Panc1 (cell line): ENCODE measurements around the gene ZNF710. TPM values are rescaled to one million over a fixed set of nuclear protein-coding genes. Genes with fewer than 3 reads are reported as not detected.
A peak's percentile ranks its signal among the peaks of the same experiment; 100 is the strongest.

Experiments
- ATAC-seq: fragments of 200-7000 bp; cut with Tn5 transposase; 2 replicates; pipeline ENCODE4 v1.9.1; 2020; ENCODE audit warnings: mild to moderate bottlenecking, moderate library complexity
- BruUV-seq: library from RNA; stranded (reverse); fragments of 400-500 nt; replicated peaks from 2 replicates; lab custom pipeline; 2021; lab: Mats Ljungman, UMichigan
- CTCF ChIA-PET: fragments of 300-600 bp; sonication (Branson Sonifier 250); formaldehyde crosslinking; loops from one replicate; lab custom pipeline; 2022; ENCODE audit warnings: antibody characterized with exemption; lab: Charles Lee
- POLR2A ChIA-PET: fragments of 300-600 bp; sonication (Branson Sonifier 250); formaldehyde crosslinking; loops from one replicate; lab custom pipeline; 2022; ENCODE audit warnings: antibody characterized with exemption; lab: Charles Lee
- DNase-seq: peaks from one replicate; pipeline ENCODE4 v3.0.0-alpha.2; 2010; ENCODE audit warnings: low read depth, low spot score
- H3K27ac ChIP-seq: 2 replicates; pipeline ENCODE4 v1.5.1; 2011; ENCODE audit warnings: mild to moderate bottlenecking, low read length, inconsistent platforms
- H3K27me3 ChIP-seq: fragments of 200-500 bp; sonication (Bioruptor generic); 2 replicates; pipeline ENCODE4 v1.6.0; 2014; ENCODE audit warnings: low read length, inconsistent platforms; ENCODE audit not compliant: control insufficient read depth, insufficient read depth
- H3K36me3 ChIP-seq: fragments of 200-500 bp; sonication (Bioruptor generic); 2 replicates; pipeline ENCODE4 v1.5.1; 2014; ENCODE audit warnings: inconsistent platforms, mild to moderate bottlenecking, low read length, moderate library complexity; ENCODE audit not compliant: control insufficient read depth, insufficient read depth
- H3K4me1 ChIP-seq: 2 replicates; pipeline ENCODE4 v1.5.1; 2011; ENCODE audit warnings: inconsistent platforms, mild to moderate bottlenecking, low read length, moderate library complexity; ENCODE audit not compliant: control insufficient read depth, insufficient read depth
- H3K4me3 ChIP-seq, 2 experiments: 2 replicates each; pipeline ENCODE4 v1.5.1; 2011 to 2012; ENCODE audit warnings: low read depth in 2 of 2, low read length in 2 of 2, mild to moderate bottlenecking in 2 of 2, inconsistent platforms in 1 of 2, moderate library complexity in 1 of 2
- H3K9me3 ChIP-seq: fragments of 200-500 bp; sonication (Bioruptor generic); 2 replicates; pipeline ENCODE4 v1.5.1; 2014; ENCODE audit warnings: low read depth, mild to moderate bottlenecking, inconsistent platforms, low read length, moderate library complexity; ENCODE audit not compliant: control insufficient read depth, insufficient read depth
- CTCF ChIP-seq: fragments of 450-650 bp; IDR thresholded peaks from 2 replicates; pipeline ENCODE4 v1.5.1; 2017; ENCODE audit warnings: mild to moderate bottlenecking
- POLR2AphosphoS5 ChIP-seq: IDR thresholded peaks from 2 replicates; pipeline ENCODE4 v1.6.1; 2012; ENCODE audit warnings: mild to moderate bottlenecking, low read depth, low read length, moderate library complexity
- REST ChIP-seq, 2 experiments: IDR thresholded peaks; 2 replicates each; pipeline ENCODE4 v1.6.1; 2011 to 2012; ENCODE audit warnings: low read depth in 2 of 2, control low read depth in 1 of 2, low read length in 1 of 2, mild to moderate bottlenecking in 1 of 2, moderate library complexity in 1 of 2; ENCODE audit not compliant: insufficient read depth in 1 of 2
- SIN3A ChIP-seq: IDR thresholded peaks from 2 replicates; pipeline ENCODE4 v1.6.1; 2012; ENCODE audit warnings: low read depth, mild to moderate bottlenecking, low read length, moderate library complexity, borderline replicate concordance; ENCODE audit not compliant: insufficient read depth
- TCF7L2 ChIP-seq: IDR thresholded peaks from 2 replicates; pipeline ENCODE4 v1.6.1; 2011; ENCODE audit warnings: mild to moderate bottlenecking, low read depth, low read length, inconsistent platforms
- in situ Hi-C: cut with HindIII; loops from 2 replicates; pipeline ENCODE4 v1.10.0; 2016; ENCODE audit warnings: low sequenced_read_pairs, low pct_unique_long_range_greater_than_20kb
- intact Hi-C: fragments of 100-400 bp; cut with micrococcal nuclease; formaldehyde crosslinking; loops from one replicate; pipeline ENCODE4 v1.10.0; 2022; ENCODE audit not compliant: unreplicated experiment
- total RNA-seq: library from RNA; stranded (reverse); gene quantifications from one replicate; pipeline ENCODE4 v1.2.1, GENCODE V29; 2021; ENCODE audit not compliant: unreplicated experiment

Gene ZNF710
- total RNA-seq, 1 experiment from 2014 or later, result 15.8 TPM

GRCh38 chr15:90063770-90064247, 62.7 kb downstream of the ZNF710 start:
- in situ Hi-C loops, result no loop called here
- ChIA-PET CTCF (interaction anchor here (0.6 kb wide), 1 partner anchor 169 kb away, joined by 4 read pairs; no protein-coding TSS in a partner anchor), POLR2A (no interaction called here)
- Histone ChIP-seq H3K9me3 (no peaks in the 10 kb centered on the region), H3K36me3 (no peaks in the 10 kb centered on the region), H3K27me3 (no peaks in the 10 kb centered on the region), H3K4me3 (no peak overlapping the region), H3K27ac (no peak overlapping the region), H3K4me1 (peaks cover 26% of the 10 kb centered on the region)
- 0 out of 2 replicates have a peak, but pooled peaks have one; percentile 10 for ATAC-seq
- no TSS peak for BruUV-seq
- no peak for DNase-seq
- TF ChIP-seq SIN3A (no peak), TCF7L2 (no peak), POLR2AphosphoS5 (no peak), CTCF (no peak), REST (IDR thresholded peaks at IDR 0.05; ENCODE audit: insufficient read depth in 1 of 2, low read depth in 2 of 2, low read length in 1 of 2) (no peak)
- intact Hi-C loops, result no loop called here

GRCh38 chr15:90064911-90065681, 64.0 kb downstream of the ZNF710 start:
- no TSS peak for BruUV-seq

More at GRCh38 chr15:90064911-90065681, 64.0 kb downstream of the ZNF710 start:
- Histone ChIP-seq H3K9me3 (no peaks in the 10 kb centered on the region), H3K27ac (no peak overlapping the region), H3K27me3 (no peaks in the 10 kb centered on the region), H3K36me3 (no peaks in the 10 kb centered on the region), H3K4me1 (peaks cover 20% of the 10 kb centered on the region), H3K4me3 (no peak overlapping the region)
- intact Hi-C loops, result no loop called here
- no peak for ATAC-seq
- TF ChIP-seq SIN3A, result no peak
- TF ChIP-seq TCF7L2, result no peak
- no peak for TF ChIP-seq REST (IDR thresholded peaks at IDR 0.05; ENCODE audit: insufficient read depth in 1 of 2, low read depth in 2 of 2, low read length in 1 of 2)
- in situ Hi-C loops, result no loop called here
- DNase-seq, result no peak
- POLR2A ChIA-PET, result no interaction called here
- CTCF ChIA-PET, result no interaction called here
